GM10248 (cell line): ENCODE data around the gene MFSD2A.

Experiments
- CTCF ChIA-PET: fragments of 300-600 bp; sonication (Branson Sonifier 250); formaldehyde crosslinking; extraction: SDS; loops from one replicate; lab custom pipeline; 2021; ENCODE audit warnings: antibody characterized with exemption; lab: Yijun Ruan, JAX
- POLR2A ChIA-PET: fragments of 350-650 bp; sonication (Branson Sonifier 250); formaldehyde crosslinking; extraction: SDS; loops from one replicate; lab custom pipeline; 2020; ENCODE audit warnings: antibody characterized with exemption; lab: Yijun Ruan, JAX
- DNase-seq: peaks from one replicate; pipeline ENCODE4 v3.0.0; 2012; ENCODE audit errors: extremely low spot score
- TF ChIP-seq, protein P1 (sequence below): IDR thresholded peaks from 2 replicates; pipeline ENCODE4 v1.5.1; 2012; ENCODE audit warnings: mild to moderate bottlenecking, low read depth; ENCODE audit errors: extremely low read depth, missing control alignments, control extremely low read depth

MFSD2A gene

GRCh38 chr1:40017951-40018575, 63.1 kb downstream of the MFSD2A start:
- no peak for DNase-seq
- ChIA-PET CTCF (interaction anchor here (0.7 to 1.8 kb wide), 3 partner anchors 15 to 44 kb away, joined by 3 to 7 read pairs (median 3); no protein-coding TSS in a partner anchor), POLR2A (no interaction called here)
- TF ChIP-seq, protein P1, sequence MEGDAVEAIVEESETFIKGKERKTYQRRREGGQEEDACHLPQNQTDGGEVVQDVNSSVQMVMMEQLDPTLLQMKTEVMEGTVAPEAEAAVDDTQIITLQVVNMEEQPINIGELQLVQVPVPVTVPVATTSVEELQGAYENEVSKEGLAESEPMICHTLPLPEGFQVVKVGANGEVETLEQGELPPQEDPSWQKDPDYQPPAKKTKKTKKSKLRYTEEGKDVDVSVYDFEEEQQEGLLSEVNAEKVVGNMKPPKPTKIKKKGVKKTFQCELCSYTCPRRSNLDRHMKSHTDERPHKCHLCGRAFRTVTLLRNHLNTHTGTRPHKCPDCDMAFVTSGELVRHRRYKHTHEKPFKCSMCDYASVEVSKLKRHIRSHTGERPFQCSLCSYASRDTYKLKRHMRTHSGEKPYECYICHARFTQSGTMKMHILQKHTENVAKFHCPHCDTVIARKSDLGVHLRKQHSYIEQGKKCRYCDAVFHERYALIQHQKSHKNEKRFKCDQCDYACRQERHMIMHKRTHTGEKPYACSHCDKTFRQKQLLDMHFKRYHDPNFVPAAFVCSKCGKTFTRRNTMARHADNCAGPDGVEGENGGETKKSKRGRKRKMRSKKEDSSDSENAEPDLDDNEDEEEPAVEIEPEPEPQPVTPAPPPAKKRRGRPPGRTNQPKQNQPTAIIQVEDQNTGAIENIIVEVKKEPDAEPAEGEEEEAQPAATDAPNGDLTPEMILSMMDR = no peak
